HG03135 (cell line): ENCODE results near the gene GORASP2.
"Not testable (repeated sequence)": the region's sequence is repeated elsewhere in the genome, so short reads cannot be mapped to it uniquely, and the experiment has no call there.

Source experiments
- ATAC-seq: cut with Tn5 transposase; IDR thresholded peaks from one replicate; pipeline ENCODE4 v1.9.1; 2021; ENCODE audit warnings: mild to moderate bottlenecking, moderate library complexity; ENCODE audit not compliant: unreplicated experiment

GORASP2 gene

DNA sequence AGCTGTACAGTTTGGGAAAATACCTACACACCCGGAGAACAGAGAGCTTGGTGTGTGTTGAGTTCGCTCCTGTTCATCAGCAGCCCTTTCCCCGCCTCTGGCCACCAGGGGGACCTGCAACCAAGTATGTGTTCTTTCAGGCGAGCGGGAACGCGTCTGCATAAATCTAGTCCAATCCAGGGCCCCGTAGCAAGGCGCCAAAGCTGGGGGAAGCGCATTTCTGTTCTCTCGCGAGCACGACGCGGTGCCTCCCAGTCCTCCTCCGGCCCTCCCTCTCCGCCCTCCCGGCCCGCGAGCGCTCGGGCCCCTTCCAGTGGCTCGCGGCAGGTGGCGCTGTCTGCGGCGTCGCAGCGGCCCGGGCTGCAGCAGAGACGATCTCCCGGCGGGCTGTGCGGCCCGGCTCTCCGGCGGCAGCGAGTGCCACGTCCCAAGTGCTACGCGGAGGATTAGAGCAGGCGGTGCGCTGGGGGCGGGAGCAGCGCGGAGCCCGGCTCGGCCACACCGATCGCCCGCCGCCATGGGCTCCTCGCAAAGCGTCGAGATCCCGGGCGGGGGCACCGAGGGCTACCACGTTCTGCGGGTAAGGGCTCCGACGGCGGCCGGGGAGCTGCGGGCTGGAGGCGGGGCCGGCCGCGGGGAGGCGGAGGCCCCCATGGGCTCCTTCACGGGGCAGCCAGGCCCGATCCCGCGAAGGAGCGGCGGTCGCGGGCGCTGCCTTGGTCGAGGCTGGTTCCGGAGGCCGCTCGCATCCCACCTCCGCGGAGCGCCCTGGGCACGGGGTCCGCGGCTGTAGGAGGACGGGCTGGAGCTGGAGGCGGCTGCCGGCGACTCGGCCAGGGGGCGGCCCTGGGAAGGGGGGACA, at the start of gene GORASP2:
Gene GORASP2, plus strand, starts transcription at position 430 of the 862 bp plus-strand sequence. Its CDS starts 88 bp downstream, at position 518.
- peak; percentile 88 for ATAC-seq

DNA sequence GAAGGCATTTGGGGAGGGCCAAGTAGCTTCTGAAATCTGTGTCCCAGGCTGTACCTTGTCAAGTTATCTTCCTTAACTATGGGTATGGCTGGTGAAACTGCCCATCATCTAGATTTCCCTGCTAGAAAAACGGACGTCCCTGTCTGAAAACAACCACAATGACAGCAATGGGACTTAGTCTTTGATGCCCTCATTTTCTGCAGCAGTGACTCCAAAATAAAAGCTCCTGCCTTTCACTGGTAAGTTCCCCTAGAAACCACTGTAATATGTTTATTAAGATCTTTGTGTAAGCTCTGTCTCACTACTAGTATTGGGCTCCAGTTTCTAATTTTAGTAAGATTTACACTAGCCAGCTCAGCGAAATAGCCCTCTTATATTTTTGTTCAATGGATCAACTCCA, 47.2 kb upstream of the GORASP2 start:
- no peak for ATAC-seq

- ATAC-seq = no peak
Observed at GRCh38 chr2:170882758-170883157, 46.3 kb upstream of the GORASP2 start.

DNA sequence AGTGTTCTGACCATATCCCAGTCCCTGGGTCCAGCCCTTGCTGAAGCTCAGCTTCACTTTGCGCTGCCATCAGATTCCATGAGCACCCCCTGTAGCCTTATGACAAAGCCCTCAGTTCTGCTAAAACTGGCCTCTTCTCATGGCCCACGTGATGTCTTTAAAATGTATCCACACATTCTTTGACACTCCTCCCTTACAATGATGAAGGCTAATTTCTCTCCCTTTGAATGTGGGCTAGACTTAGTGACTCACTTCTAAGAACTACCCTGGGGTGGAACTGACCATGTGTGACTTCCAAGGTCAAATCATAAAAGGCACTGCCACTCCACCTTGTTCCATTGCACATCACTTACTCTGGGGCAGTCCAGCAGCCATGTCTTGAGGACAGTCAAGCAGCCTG, 45.4 kb upstream of the GORASP2 start:
- no peak for ATAC-seq

- ATAC-seq = no peak
Observed at GRCh38 chr2:170885130-170885791, 43.8 kb upstream of the GORASP2 start.

- ATAC-seq = no peak
Observed at GRCh38 chr2:170886386-170886785, 42.7 kb upstream of the GORASP2 start.

DNA sequence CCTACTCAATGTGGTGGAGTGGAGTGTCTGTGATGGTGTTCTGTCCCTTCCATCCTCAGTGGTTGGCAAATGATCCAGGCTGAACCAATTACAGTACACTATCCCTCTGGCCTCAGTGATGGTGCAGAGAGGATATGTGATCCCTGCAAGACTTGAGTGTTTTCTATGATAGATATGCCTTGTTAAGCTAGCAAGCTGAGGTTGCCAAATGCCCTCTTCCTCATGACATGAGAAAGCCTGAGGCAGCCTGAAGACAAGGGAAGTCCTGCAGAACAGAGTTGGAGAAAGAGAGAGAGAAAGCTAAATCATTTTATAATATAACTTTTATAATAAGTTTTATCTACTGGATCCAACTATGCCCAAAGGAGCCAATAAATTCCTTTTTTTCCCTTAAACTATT, 41.6 kb upstream of the GORASP2 start:
- ATAC-seq = no peak

DNA sequence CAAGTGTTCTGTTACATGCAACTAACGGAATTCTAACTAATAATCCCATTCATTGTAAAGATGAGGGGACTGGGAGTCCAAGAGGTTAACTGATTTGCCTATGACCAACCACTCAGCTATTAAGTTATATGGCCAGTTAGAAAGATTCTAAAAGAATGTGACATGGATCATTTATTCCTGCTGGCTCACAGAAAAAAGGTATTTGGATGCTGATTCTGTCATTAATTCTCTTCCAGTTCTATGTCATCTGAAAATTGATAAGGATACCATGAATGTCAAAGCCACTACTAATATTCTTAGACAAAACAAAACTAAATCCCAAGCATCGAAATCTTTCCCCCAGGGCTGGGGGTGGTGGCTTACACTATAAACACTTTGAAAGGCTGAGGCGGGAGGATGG, 41.2 kb upstream of the GORASP2 start:
- ATAC-seq = no peak

DNA sequence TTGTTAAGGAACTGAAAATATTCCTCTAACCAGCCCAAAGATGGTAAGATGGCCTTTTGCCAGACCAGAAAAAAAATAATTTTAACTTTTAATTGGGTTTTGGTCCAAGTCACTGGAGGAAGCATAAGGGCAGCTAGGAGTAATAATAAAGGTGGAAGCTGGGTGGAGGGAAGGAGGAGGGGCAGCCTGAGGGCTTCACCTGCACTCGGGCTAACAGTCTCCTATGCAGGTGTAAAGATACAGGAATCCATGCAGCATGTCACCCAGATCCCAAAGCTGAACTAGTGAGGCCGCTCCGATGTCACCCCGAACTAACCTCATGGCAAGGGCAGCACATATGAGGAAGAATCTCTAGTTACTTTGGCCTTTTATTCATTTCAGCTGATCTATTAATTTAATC, 37.2 kb upstream of the GORASP2 start:
- no peak for ATAC-seq

- no peak for ATAC-seq
Observed at GRCh38 chr2:170892391-170892951, 36.6 kb upstream of the GORASP2 start.

- no peak for ATAC-seq
Observed at GRCh38 chr2:170895023-170895757, 33.9 kb upstream of the GORASP2 start.

GRCh38 chr2:170896622-170897021, 32.4 kb upstream of the GORASP2 start:
- ATAC-seq = no peak

- no peak for ATAC-seq
Observed at GRCh38 chr2:170897108-170897507, 31.9 kb upstream of the GORASP2 start.

- ATAC-seq = no peak
Observed at GRCh38 chr2:170905864-170906263, 23.2 kb upstream of the GORASP2 start.

DNA sequence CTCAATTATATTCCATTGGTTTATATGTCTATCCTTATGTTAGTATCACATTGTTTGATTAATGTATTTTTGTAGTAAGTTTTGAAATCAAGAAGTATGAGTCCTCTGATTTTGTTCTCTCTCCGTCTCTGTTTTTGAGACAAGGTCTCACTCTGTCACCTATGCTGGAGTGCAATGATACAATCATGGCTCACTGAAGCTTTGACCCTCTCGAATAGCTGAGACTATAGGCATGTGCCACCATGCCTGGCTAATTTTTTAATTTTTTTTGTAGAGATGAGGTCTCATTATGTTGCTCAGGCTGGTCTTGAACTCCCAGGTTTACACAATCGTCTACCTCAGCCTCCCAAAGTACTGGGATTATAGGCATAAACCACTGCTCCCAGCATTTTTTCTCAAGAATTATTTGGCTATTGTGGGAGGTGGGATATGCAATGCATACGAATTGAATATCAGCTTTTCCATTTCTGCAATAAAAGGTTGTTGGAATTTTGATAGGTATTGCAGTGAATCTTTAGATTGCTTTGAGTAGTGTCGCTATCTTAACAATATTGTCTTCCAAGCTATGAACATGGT, 17.7 kb upstream of the GORASP2 start:
- no peak for ATAC-seq

DNA sequence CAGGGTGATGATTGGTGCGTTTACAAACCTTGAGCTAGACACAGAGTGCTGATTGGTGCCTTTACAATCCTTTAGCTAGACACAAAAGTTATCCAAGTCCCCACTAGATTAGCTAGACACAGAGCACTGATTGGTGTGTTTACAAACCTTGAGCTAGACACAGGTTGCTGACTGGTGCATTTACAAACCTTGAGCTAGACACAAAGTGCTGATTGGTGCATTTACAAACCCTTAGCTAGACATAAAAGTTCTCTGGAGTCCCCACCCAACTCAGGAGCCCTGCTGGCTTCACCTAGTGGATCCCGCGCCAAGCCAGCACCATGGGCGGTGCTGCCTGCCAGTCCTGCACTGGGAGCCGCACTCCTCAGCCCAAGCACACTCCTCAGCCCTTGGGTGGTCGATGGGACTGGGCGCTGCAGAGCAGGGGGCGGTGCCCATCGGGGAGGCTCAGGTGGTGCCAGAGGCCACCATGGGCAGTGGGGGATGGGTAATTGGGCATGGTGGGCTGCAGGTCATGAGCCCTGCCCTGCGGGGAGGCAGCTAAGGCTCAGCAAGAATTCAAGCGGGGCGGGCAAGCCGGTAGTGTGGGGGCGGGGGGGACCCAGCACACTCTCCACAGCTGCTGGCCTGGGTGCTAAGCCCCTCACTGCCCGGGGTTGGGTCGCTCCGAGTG, 13.9 kb upstream of the GORASP2 start:
- not testable (repeated sequence) for ATAC-seq

DNA sequence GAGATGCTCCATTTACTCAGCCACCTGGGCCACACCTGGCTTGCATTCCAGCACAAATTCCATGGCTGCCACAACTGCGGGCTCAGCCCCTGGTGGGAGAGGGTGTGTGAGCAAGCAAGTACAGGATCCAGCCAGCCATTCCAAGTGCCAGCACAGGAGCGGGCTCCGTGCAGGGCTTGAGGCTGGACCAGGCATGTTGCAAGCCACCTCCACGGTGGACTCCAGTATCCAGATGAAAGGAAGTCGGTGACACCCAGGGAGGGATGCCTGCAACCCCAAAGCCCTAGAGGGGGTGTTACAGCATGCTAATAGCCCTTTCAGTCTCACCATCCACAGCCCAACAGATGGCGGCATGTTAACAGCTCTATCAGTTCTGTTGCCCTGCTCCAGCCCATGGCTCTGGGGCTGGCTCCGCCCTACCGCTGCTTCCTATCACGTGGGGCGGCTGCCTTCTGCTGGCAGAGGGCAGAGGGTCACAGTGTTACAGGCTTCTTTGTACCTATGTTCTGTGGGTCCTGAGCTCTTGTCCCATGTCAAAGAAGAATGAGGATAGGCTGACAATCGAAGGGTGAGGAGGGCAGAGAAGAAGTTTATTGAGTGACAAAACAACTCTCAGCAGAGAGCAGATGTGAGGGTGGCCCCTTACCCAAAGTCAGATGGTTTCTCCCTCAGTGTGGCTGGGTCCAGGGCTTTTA, 11.7 kb upstream of the GORASP2 start:
- no peak for ATAC-seq

GRCh38 chr2:170917957-170918356, 11.1 kb upstream of the GORASP2 start:
- no peak for ATAC-seq

DNA sequence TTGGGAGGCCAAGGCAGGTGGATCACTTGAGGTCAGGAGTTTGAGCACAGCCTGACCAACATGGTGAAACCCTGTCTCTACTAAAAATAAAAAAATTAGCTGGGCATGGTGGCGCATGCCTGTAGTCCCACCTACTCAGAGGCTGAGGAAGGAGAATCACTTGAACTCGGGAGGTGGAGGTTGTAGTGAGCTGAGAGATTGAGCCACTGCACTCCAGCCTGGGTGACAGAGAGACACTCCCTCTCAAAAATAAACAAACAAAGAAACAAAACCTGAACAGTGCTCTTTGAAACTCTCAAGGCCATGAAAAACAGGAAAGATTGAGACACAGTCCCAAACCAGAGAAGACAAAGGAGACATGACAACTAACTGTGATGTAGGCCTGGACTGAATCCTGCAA, 7.2 kb upstream of the GORASP2 start:
- not testable (repeated sequence) for ATAC-seq
